Stomach smooth muscle (tissue), 2 donors: ENCODE measurements around the gene MARCHF4.

Experiments
- H3K27ac ChIP-seq: one replicate; pipeline ENCODE4 v1.7.0; 2013; ENCODE audit warnings: mild to moderate bottlenecking, low read length, inconsistent platforms
- H3K27me3 ChIP-seq, 2 donors: one replicate each; pipeline ENCODE4 v1.7.0; 2013; ENCODE audit warnings: low read length in 2 of 2; ENCODE audit not compliant: insufficient read depth in 2 of 2, control insufficient read depth in 1 of 2
- H3K36me3 ChIP-seq, 2 donors: one replicate each; pipeline ENCODE4 v1.7.0; 2013; ENCODE audit warnings: low read length in 2 of 2; ENCODE audit not compliant: control insufficient read depth in 2 of 2, insufficient read depth in 2 of 2
- H3K4me1 ChIP-seq: one replicate; pipeline ENCODE4 v1.7.0; 2013; ENCODE audit warnings: low read length; ENCODE audit not compliant: control insufficient read depth, insufficient read depth
- H3K4me3 ChIP-seq, 2 donors: one replicate each; pipeline ENCODE4 v1.7.0; 2013; ENCODE audit warnings: low read length in 2 of 2
- H3K9ac ChIP-seq, 2 donors: one replicate each; pipeline ENCODE4 v1.7.0; 2013; ENCODE audit warnings: low read length in 2 of 2, mild to moderate bottlenecking in 1 of 2
- H3K9me3 ChIP-seq, 2 donors: one replicate each; pipeline ENCODE4 v1.7.0; 2013; ENCODE audit warnings: low read length in 2 of 2; ENCODE audit not compliant: control insufficient read depth in 2 of 2
- donor health status: healthy.
- donor health status: Pancreatic carcinoma.

Gene MARCHF4

GRCh38 chr2:216335252-216335651 lies 37.0 kb downstream of the MARCHF4 start:
- H3K9ac ChIP-seq = no peak overlapping the region

GRCh38 chr2:216328347-216328746 lies 43.9 kb downstream of the MARCHF4 start:
- H3K9me3 ChIP-seq = no peaks in the 10 kb centered on the region
- no peaks in the 10 kb centered on the region for H3K4me1 ChIP-seq
- no peaks in the 10 kb centered on the region for H3K27me3 ChIP-seq
- H3K4me3 ChIP-seq = no peak overlapping the region
- H3K9ac ChIP-seq = no peak overlapping the region
- H3K36me3 ChIP-seq = no peaks in the 10 kb centered on the region
- no peak overlapping the region for H3K27ac ChIP-seq

More at GRCh38 chr2:216335252-216335651, 37.0 kb downstream of the MARCHF4 start:
- Histone ChIP-seq H3K27me3 (no peaks in the 10 kb centered on the region), H3K27ac (no peak overlapping the region), H3K9me3 (no peaks in the 10 kb centered on the region), H3K4me3 (no peak overlapping the region), H3K36me3 (no peaks in the 10 kb centered on the region), H3K4me1 (peaks cover 7% of the 10 kb centered on the region)

- Histone ChIP-seq H3K9me3 (no peaks in the 10 kb centered on the region), H3K9ac (no peak overlapping the region), H3K4me1 (no peaks in the 10 kb centered on the region), H3K27me3 (no peaks in the 10 kb centered on the region), H3K36me3 (no peaks in the 10 kb centered on the region), H3K4me3 (no peak overlapping the region), H3K27ac (no peak overlapping the region)
Observed at GRCh38 chr2:216327447-216327935, 44.8 kb downstream of the MARCHF4 start.
